Measurements from ENCODE around the gene CDC42BPA. TPM values are rescaled to one million over a fixed set of nuclear protein-coding genes. Genes with fewer than 3 reads are reported as not detected.
"Not testable (repeated sequence)": the region's sequence is repeated elsewhere in the genome, so short reads cannot be mapped to it uniquely, and the experiment has no call there.

Gene CDC42BPA
- 1 to 10 TPM in 1 of 2 donors, under 1 TPM in 1; 0.87 to 7.3 TPM for total RNA-seq

DNA sequence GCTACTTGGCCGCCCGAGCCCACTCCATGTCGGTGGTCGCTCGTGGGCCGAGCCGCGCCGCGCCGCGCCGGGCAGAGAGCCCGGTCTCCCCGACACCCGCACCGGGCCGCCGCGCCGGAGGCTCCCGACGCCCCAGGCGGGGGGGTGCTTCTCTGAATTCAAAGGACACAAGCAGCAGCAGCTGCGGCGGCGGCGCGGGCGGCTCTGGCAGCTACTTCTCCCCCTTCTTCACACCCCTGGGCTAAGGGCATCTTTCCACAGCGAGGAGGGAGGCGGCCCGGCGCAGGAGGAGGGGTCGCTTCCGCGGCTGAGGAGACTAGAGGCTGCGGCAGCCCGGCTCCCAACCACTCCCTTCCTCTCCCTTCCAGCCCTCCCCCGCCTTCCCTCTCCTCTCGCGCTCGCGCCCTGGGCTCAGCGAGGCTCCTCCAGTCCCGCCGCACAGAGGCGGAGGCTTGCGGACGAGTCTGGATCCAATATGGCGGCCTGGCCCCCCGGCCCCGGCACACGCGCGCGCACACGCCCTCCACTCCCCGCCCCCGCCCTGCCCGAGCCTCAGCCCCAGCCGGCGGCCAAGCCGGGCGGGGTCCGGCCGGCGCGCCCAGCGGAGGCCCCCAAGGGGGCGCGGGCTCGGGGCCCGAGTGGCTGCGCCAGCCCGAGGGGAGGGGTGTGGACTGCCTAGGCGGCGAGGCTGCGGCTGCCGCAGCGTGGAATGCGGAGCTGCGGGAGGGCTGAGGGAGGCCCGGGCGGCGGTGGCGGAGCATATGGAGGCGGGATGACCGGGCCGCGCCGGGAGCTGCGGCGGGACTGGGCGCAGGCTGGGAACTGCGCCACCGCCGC is at the start of gene CDC42BPA:
TSS of gene CDC42BPA (minus strand) at position 477 of the 837 bp plus-strand sequence. CDS start 1,310 bp downstream, outside the sequence.
- DNase-seq (ENCODE audit: low spot score in 2 of 2): peak in 1 of 2 donors; percentile 44
- ATAC-seq: peak; percentile 83 to 84
- peaks cover 0 to 6% of the 10 kb centered on the region in 2 donors for H3K36me3 Mint-ChIP-seq
- H3K27ac Mint-ChIP-seq: peak within 1 kb of the TSS in 1 of 2 donors; percentile 77
- H3K9me3 Mint-ChIP-seq: no peaks in the 10 kb centered on the region

DNA sequence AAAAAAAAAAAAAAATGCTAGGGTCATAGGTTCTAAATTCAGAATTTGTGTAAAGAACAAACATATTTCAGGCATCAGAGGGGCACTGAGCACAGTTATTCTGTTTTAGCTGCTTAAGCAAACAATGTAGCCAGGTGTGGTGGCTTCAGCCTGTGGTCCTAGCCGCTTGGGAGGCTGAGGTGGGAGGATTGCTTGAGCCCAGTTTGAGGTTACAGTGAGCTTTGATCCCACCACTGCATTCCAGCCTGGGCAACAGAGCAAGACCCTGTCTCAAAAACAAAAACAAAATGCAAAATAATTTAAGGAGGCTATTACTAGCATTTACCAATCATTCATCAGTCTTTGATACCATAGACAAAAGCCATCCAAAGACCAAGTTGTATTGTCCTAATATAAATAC is 49.7 kb upstream of the CDC42BPA start:
- no peaks in the 10 kb centered on the region for H3K36me3 Mint-ChIP-seq
- H3K27ac Mint-ChIP-seq: no peak overlapping the region
- DNase-seq (ENCODE audit: low spot score in 2 of 2) (no peak), ATAC-seq (no peak)
- no peaks in the 10 kb centered on the region for H3K9me3 Mint-ChIP-seq

- no peak for DNase-seq (ENCODE audit: low spot score in 2 of 2)
- ATAC-seq: no peak
- Mint-ChIP-seq H3K9me3 (no peaks in the 10 kb centered on the region), H3K27ac (no peak overlapping the region), H3K36me3 (no peaks in the 10 kb centered on the region)
Measured at GRCh38 chr1:227365473-227366431, 47.5 kb upstream of the CDC42BPA start.

- no peak for ATAC-seq
- no peaks in the 10 kb centered on the region for H3K9me3 Mint-ChIP-seq
Measured at GRCh38 chr1:227364657-227365056, 46.4 kb upstream of the CDC42BPA start.

GRCh38 chr1:227363825-227364224 is 45.5 kb upstream of the CDC42BPA start:
- Mint-ChIP-seq H3K9me3 (no peaks in the 10 kb centered on the region), H3K36me3 (no peaks in the 10 kb centered on the region), H3K27ac (no peak overlapping the region)
- DNase-seq (ENCODE audit: low spot score in 2 of 2): no peak
- no peak for ATAC-seq

More at GRCh38 chr1:227364657-227365056, 46.4 kb upstream of the CDC42BPA start:
- Mint-ChIP-seq H3K36me3 (no peaks in the 10 kb centered on the region), H3K27ac (no peak overlapping the region)
- no peak for DNase-seq (ENCODE audit: low spot score in 2 of 2)

GRCh38 chr1:227362039-227362438 is 43.7 kb upstream of the CDC42BPA start:
- no peaks in the 10 kb centered on the region for H3K9me3 Mint-ChIP-seq
- no peaks in the 10 kb centered on the region for H3K36me3 Mint-ChIP-seq
- H3K27ac Mint-ChIP-seq: no peak overlapping the region
- DNase-seq (ENCODE audit: low spot score in 2 of 2) (no peak), ATAC-seq (no peak)

DNA sequence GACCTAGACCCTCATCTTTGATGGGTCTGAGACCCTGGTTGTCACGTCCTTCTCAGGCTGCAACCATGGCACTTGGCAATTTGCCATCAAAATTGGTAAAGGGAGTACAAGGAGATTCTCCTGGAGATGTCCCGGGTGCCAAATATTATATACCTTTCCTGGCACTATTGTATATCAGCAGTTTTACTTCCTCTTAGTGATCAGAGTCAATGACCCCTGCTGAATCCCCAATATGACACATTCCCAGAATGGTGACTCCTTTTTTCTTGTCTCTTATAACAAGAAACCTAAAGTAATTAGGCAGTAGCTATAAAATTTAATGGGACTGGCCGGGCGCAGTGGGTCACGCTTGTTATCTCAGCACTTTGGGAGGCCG is 39.6 kb upstream of the CDC42BPA start:
- H3K36me3 Mint-ChIP-seq: no peaks in the 10 kb centered on the region
- H3K9me3 Mint-ChIP-seq: no peaks in the 10 kb centered on the region
- H3K27ac Mint-ChIP-seq: no peak overlapping the region
- ATAC-seq (no peak), DNase-seq (ENCODE audit: low spot score in 2 of 2) (no peak)

DNA sequence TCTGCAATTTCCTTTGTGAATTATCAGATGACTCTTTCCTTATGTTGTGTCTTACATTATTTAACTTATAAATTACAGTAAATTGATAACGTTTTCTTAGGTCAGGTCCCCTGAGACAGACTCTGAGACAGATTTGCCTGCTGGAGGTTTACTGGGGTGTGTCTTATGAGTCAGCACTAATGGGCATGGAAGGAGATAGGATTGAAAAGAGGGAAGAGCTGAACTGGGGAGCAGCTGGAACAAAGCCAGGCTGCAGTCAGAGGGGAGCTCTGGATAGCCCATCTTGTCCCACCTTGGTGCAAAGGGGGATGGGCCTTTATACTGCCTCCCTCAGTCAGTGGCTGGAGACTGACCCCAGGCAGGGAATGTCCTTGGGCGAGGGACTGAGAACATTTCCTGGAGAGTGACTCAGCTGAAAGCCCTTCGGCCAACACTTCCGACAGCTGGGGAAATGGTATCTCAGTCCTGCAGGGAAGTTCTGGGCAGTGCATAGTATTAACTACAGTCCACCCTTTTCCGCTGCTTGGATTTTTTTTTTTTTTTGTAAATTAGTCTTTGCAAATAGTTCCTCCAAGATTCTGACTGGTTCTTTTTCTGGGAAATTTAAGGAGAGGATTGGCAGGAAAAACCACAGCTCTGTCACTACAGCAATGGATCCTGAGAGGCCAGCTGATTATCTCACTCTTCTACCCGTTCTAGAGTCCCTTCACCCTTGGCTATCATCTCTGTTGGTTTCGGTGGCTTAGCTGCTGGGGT is 39.1 kb upstream of the CDC42BPA start:
- Mint-ChIP-seq H3K36me3 (no peaks in the 10 kb centered on the region), H3K27ac (no peak overlapping the region), H3K9me3 (no peaks in the 10 kb centered on the region)
- no peak for ATAC-seq
- DNase-seq (ENCODE audit: low spot score in 2 of 2): no peak

GRCh38 chr1:227356620-227357146 is 38.4 kb upstream of the CDC42BPA start:
- DNase-seq (ENCODE audit: low spot score in 2 of 2): no peak
- no peak overlapping the region for H3K27ac Mint-ChIP-seq
- no peaks in the 10 kb centered on the region for H3K9me3 Mint-ChIP-seq
- no peak for ATAC-seq
- no peaks in the 10 kb centered on the region for H3K36me3 Mint-ChIP-seq

DNA sequence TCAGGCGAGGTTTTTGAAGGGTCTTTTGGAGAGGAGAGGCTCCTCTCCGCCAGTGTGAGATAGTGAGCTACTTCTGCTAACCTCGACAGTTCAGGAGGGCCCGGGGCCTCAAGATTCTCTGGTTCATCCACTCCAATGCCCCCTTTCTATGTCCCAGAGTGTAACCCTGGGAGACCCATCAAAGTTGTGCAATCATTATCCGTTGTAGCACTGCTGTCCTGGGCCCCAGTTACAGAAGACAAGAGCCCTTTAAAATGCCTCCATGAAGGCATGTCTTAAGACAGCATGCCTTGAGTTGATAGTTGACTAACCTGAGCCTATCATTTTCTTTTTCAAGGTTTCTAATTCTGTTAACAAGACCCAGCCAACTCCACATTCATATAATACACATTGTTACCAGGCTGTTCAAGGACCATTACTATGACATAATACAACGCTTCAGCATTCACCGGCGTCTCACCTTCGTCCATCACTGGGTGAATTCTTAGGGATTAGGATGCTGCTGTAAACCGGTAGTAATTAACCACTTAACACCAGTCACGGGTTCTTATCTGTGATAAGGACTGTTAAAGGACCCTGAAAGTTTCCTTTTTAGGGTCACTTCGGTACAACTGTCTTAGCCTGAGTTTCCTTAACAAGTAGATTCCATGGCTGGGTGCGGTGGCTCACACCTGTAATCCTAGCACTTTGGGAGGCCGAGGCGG is 37.4 kb upstream of the CDC42BPA start:
- Mint-ChIP-seq H3K9me3 (no peaks in the 10 kb centered on the region), H3K36me3 (no peaks in the 10 kb centered on the region), H3K27ac (no peak overlapping the region)
- no peak for ATAC-seq
- no peak for DNase-seq (ENCODE audit: low spot score in 2 of 2)

DNA sequence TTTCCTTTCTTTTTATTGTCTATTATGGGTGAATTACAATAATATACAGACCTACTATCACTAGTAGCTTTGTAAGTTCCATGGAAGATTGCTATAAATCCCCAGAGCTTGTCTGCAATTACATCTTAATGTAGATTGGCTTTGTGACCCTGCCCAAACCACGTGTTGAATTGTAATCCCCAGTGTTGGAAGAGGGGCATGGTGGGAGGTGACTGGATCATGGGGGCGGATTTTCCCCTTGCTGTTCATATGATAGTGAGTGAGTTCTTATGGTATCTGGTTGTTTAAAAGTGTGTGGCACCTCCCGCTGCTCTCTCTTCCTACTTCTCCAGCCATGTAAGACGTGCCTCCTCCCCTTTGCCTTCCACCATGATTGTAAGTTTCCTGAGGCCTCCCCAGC is 34.9 kb upstream of the CDC42BPA start:
- no peak for DNase-seq (ENCODE audit: low spot score in 2 of 2)
- Mint-ChIP-seq H3K9me3 (no peaks in the 10 kb centered on the region), H3K27ac (no peak overlapping the region), H3K36me3 (no peaks in the 10 kb centered on the region)
- no peak for ATAC-seq

- not testable (repeated sequence) for H3K36me3 Mint-ChIP-seq, H3K27ac Mint-ChIP-seq
Measured at GRCh38 chr1:227352164-227352563, 33.9 kb upstream of the CDC42BPA start.

DNA sequence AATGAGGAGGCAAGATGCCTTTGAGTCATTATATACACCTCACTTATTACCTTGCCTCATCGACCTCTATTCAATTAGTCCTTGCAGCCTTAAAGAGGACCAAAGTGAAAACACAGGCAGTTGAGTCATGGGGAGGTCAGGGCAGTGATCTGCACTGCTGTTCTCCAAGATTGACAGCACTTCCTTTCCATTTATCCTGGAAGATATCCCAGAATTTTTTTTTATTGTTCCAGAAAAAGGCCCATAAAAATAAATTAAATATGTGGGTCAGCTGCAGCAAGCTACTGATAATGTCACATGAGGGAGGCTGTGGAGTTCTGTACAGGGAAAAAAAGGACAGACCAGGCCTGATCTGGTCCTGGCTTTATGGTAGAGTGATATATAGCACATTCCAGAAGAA is 33.2 kb upstream of the CDC42BPA start:
- ATAC-seq (no peak), DNase-seq (ENCODE audit: low spot score in 2 of 2) (no peak)
- Mint-ChIP-seq H3K27ac (no peak overlapping the region), H3K9me3 (no peaks in the 10 kb centered on the region), H3K36me3 (no peaks in the 10 kb centered on the region)

More at GRCh38 chr1:227352164-227352563, 33.9 kb upstream of the CDC42BPA start:
- not testable (repeated sequence) for ATAC-seq; DNase-seq (ENCODE audit: low spot score in 2 of 2); H3K9me3 Mint-ChIP-seq

- H3K36me3 Mint-ChIP-seq: no peaks in the 10 kb centered on the region
- no peak overlapping the region for H3K27ac Mint-ChIP-seq
- DNase-seq (ENCODE audit: low spot score in 2 of 2): no peak
- ATAC-seq: no peak
- no peaks in the 10 kb centered on the region for H3K9me3 Mint-ChIP-seq
Measured at GRCh38 chr1:227349967-227350366, 31.7 kb upstream of the CDC42BPA start.

GRCh38 chr1:227343727-227344551 is 25.6 kb upstream of the CDC42BPA start:
- Mint-ChIP-seq H3K9me3 (peaks cover 0 to 5% of the 10 kb centered on the region in 2 donors), H3K36me3 (no peaks in the 10 kb centered on the region), H3K27ac (no peak overlapping the region)
- ATAC-seq (no peak), DNase-seq (ENCODE audit: low spot score in 2 of 2) (no peak)
